GM12878 (cell line): ENCODE data around the gene MAP1S. TPM values are rescaled to one million over a fixed set of nuclear protein-coding genes. Genes with fewer than 3 reads are reported as not detected.

Experiments used
- ATAC-seq: fragments of 200-7000 bp; cut with Tn5 transposase; 3 replicates; pipeline ENCODE4 v1.9.1; 2020; ENCODE audit warnings: mild to moderate bottlenecking, moderate library complexity
- BruUV-seq: library from RNA; stranded (reverse); fragments of 400-500 nt; replicated peaks from 2 replicates; lab custom pipeline; 2021; lab: Mats Ljungman, UMichigan
- CTCF ChIA-PET: fragments of 300-600 bp; sonication (Branson Sonifier 250); formaldehyde crosslinking; extraction: SDS; loops from one replicate; lab custom pipeline; 2021; ENCODE audit warnings: inconsistent platforms; lab: Yijun Ruan, JAX
- POLR2A ChIA-PET: fragments of 350-600 bp; formaldehyde crosslinking; extraction: SDS; loops from one replicate; lab custom pipeline; 2021; ENCODE audit warnings: inconsistent platforms; lab: Charles Lee
- RAD21 ChIA-PET: fragments of 300-600 bp; sonication (Branson Sonifier 250); formaldehyde crosslinking; loops from one replicate; lab custom pipeline; 2023; ENCODE audit warnings: antibody characterized with exemption; ENCODE audit not compliant: unreplicated experiment; lab: Charles Lee
- SMC1A ChIA-PET: fragments of 300-600 bp; sonication (Branson Sonifier 250); formaldehyde crosslinking; loops from one replicate; lab custom pipeline; 2023; ENCODE audit not compliant: unreplicated experiment, uncharacterized antibody; lab: Charles Lee
- DNase-seq: peaks from one replicate; pipeline ENCODE4 v3.0.0-alpha.2; 2011; ENCODE audit warnings: low read depth, low spot score
- FAIRE-seq: peaks from 3 replicates; lab custom pipeline; 2011; peaks lifted over from hg19 to GRCh38; lab: Jason Lieb, UNC
- H2AFZ ChIP-seq: 2 replicates; pipeline ENCODE4 v1.6.0; 2011; ENCODE audit warnings: low read depth, low read length, control low read depth; ENCODE audit not compliant: control insufficient read depth
- H3K27ac ChIP-seq: 2 replicates; pipeline ENCODE4 v1.5.1; 2011; ENCODE audit warnings: control low read depth; ENCODE audit not compliant: control insufficient read depth, insufficient read depth
- H3K27me3 ChIP-seq, 2 experiments: replicated peaks in 1 of 2; 2 replicates each; pipeline versions ENCODE4 v1.6.0 to v1.6.1; 2011; ENCODE audit warnings: low read length in 1 of 2; ENCODE audit not compliant: control insufficient read depth in 2 of 2, insufficient read depth in 2 of 2
- H3K36me3 ChIP-seq, 2 experiments: 2 replicates each; pipeline ENCODE4 v1.5.1; 2011; ENCODE audit warnings: low read length in 1 of 2; ENCODE audit not compliant: control insufficient read depth in 2 of 2, insufficient read depth in 2 of 2
- H3K4me1 ChIP-seq: 2 replicates; pipeline ENCODE4 v1.6.1; 2011; ENCODE audit warnings: mild to moderate bottlenecking, low read length, moderate library complexity, mixed read lengths; ENCODE audit not compliant: control insufficient read depth, insufficient read depth
- H3K4me2 ChIP-seq: 2 replicates; pipeline ENCODE4 v1.6.0; 2011; ENCODE audit warnings: control low read depth; ENCODE audit not compliant: control insufficient read depth, insufficient read depth
- H3K4me3 ChIP-seq: fragments of 200-600 bp; sonication (generic); 2 replicates; pipeline ENCODE4 v1.5.1; 2016
- H3K79me2 ChIP-seq: 2 replicates; pipeline ENCODE4 v1.6.0; 2011; ENCODE audit warnings: low read length; ENCODE audit not compliant: control insufficient read depth, insufficient read depth
- H3K9ac ChIP-seq: 2 replicates; pipeline ENCODE4 v1.8.0; 2011; ENCODE audit warnings: low read length, control low read depth, mixed read lengths; ENCODE audit not compliant: control insufficient read depth, insufficient read depth
- H3K9me3 ChIP-seq: replicated peaks from 3 replicates; pipeline ENCODE4 v1.5.1; 2011; ENCODE audit warnings: mild to moderate bottlenecking, low read length; ENCODE audit not compliant: control insufficient read depth, insufficient read depth
- H4K20me1 ChIP-seq: 2 replicates; pipeline ENCODE4 v1.6.0; 2011; ENCODE audit not compliant: control insufficient read depth, insufficient read depth
- ATF3 ChIP-seq: IDR thresholded peaks from 2 replicates; pipeline ENCODE4 v1.6.1; 2011; ENCODE audit warnings: low read depth, mild to moderate bottlenecking, low read length, moderate library complexity, borderline replicate concordance; ENCODE audit errors: extremely low read depth
- EP300 ChIP-seq, 2 experiments: fragments of 150-350 bp in 1 of 2; IDR thresholded peaks; 2 replicates each; pipeline ENCODE4 v1.6.1; 2011 to 2012; ENCODE audit warnings: low read depth in 2 of 2, low read length in 2 of 2, borderline replicate concordance in 1 of 2, improper control_type of control experiment in 1 of 2, inconsistent platforms in 1 of 2; ENCODE audit not compliant: control insufficient read depth in 1 of 2
- HDGF ChIP-seq: fragments of 450-650 bp; IDR thresholded peaks from 2 replicates; pipeline ENCODE4 v1.6.1; 2016; ENCODE audit warnings: antibody characterized with exemption
- JUNB ChIP-seq: IDR thresholded peaks from 2 replicates; pipeline ENCODE4 v1.6.1; 2016; ENCODE audit warnings: antibody characterized with exemption, mild to moderate bottlenecking
- KLF5 ChIP-seq: fragments of 450-650 bp; IDR thresholded peaks from 2 replicates; pipeline ENCODE4 v1.6.1; 2014; ENCODE audit warnings: mild to moderate bottlenecking; ENCODE audit not compliant: partially characterized antibody
- POU2F2 ChIP-seq: IDR thresholded peaks from 3 replicates; pipeline ENCODE4 v1.6.1; 2011; ENCODE audit warnings: low read depth, mild to moderate bottlenecking, low read length, borderline replicate concordance
- SKIL ChIP-seq: fragments of 450-650 bp; IDR thresholded peaks from 2 replicates; pipeline ENCODE4 v1.6.1; 2017; ENCODE audit warnings: mild to moderate bottlenecking, low read depth, inconsistent platforms; ENCODE audit not compliant: poor library complexity, severe bottlenecking
- SREBF2 ChIP-seq: IDR thresholded peaks from 2 replicates; pipeline ENCODE4 v1.6.1; 2012; ENCODE audit warnings: mild to moderate bottlenecking, low read length
- STAT3 ChIP-seq: IDR thresholded peaks from 2 replicates; pipeline ENCODE4 v1.6.1; 2011; ENCODE audit warnings: low read depth, low read length, improper control_type of control experiment
- SUPT20H ChIP-seq: IDR thresholded peaks from 2 replicates; pipeline ENCODE4 v1.6.1; 2011; ENCODE audit warnings: low read depth, mild to moderate bottlenecking, low read length, moderate library complexity, borderline replicate concordance; ENCODE audit not compliant: control insufficient read depth
- TCF3 ChIP-seq: IDR thresholded peaks from 2 replicates; pipeline ENCODE4 v1.6.1; 2012; ENCODE audit warnings: low read depth, mild to moderate bottlenecking, low read length, borderline replicate concordance; ENCODE audit not compliant: insufficient read depth
- ZNF592 ChIP-seq: fragments of 450-650 bp; IDR thresholded peaks from 2 replicates; pipeline ENCODE4 v1.6.1; 2017; ENCODE audit warnings: mild to moderate bottlenecking, moderate library complexity
- ZSCAN29 ChIP-seq: fragments of 450-650 bp; IDR thresholded peaks from 2 replicates; pipeline ENCODE4 v1.6.1; 2017; ENCODE audit warnings: mild to moderate bottlenecking, moderate library complexity
- WGBS: methylation state at CpG from one replicate; pipeline ENCODE4 v1.1.6; 2016; ENCODE audit warnings: low lambda C conversion rate; ENCODE audit not compliant: insufficient replicate concordance, insufficient coverage; ENCODE audit errors: missing lambda C conversion rate; 5-methylcytosine and 5-hydroxymethylcytosine counted together
- in situ Hi-C: fragments of 300-500 bp; cut with MboI; formaldehyde crosslinking; loops from 9 replicates; pipeline ENCODE4 v1.14.3; 2018; ENCODE audit warnings: mixed read lengths
- intact Hi-C: fragments of 100-400 bp; cut with micrococcal nuclease; formaldehyde crosslinking; loops from one replicate; pipeline ENCODE4 v1.14.2; 2022; ENCODE audit not compliant: unreplicated experiment
- polyA plus RNA-seq, 11 experiments: library from polyadenylated mRNA; depleted of rRNA in 4 of 11; unstranded in 6 of 11; stranded (reverse) in 5 of 11; fragments of >200 nt; fragmentation: Nextera tagmentation in 4 of 11; fragmentation: Illumina TruSeq in 1 of 11; extraction: Ambion mirVana in 4 of 11; extraction: Trizol in 1 of 11; gene quantifications; 1 replicate in 1 of 11; 2 replicates in 10 of 11; pipeline versions ENCODE4 v1.2.1 to v1.2.3, GENCODE V29; 2011 to 2016; ENCODE audit warnings: inconsistent platforms in 2 of 11, missing spikeins in 2 of 11, low read depth in 1 of 11
- total RNA-seq, 4 experiments: library from RNA; depleted of rRNA in 3 of 4; stranded (reverse); fragments of >200 nt in 3 of 4; fragmentation: Illumina TruSeq in 1 of 4; extraction: Trizol in 1 of 4; gene quantifications; 2 replicates each; pipeline versions ENCODE4 v1.2.1 to v1.2.3, GENCODE V29; 2013 to 2021

MAP1S gene
- total and polyA plus RNA-seq, 10 of the 15 experiments (the other 5 are each of a cell fraction or from before 2014, with no cell fraction given): 2.1 to 63.9 (median 15.0) TPM

GRCh38 chr19:17692566-17692965 is 26.7 kb upstream of the MAP1S start:
- no peaks in the 10 kb centered on the region for H4K20me1 ChIP-seq
- 39% methylated on average over 4 of the region's 4 CpGs for WGBS
- ATAC-seq (no peak), FAIRE-seq (no peak), DNase-seq (no peak)
- no peaks in the 10 kb centered on the region for H3K36me3 ChIP-seq
- no peak overlapping the region for H2AFZ ChIP-seq
- no TSS peak for BruUV-seq
- H3K9me3 ChIP-seq: no peaks in the 10 kb centered on the region
- in situ Hi-C loops: no loop called here
- H3K27me3 ChIP-seq: peaks cover under 1 to 1% of the 10 kb centered on the region in 2 experiments; a peak in 3 of 4 replicates
- intact Hi-C loops: no loop called here
- ChIA-PET POLR2A (interaction anchor here (0.6 kb wide), 1 partner anchor 95 kb away, joined by 6 read pairs; no protein-coding TSS in a partner anchor), RAD21 (interaction anchor here (1.3 kb wide), 1 partner anchor 15 kb away, joined by 3 read pairs; no protein-coding TSS in a partner anchor), CTCF (interaction anchor here (0.6 to 1.2 kb wide), 3 partner anchors 74 to 107 kb away, joined by 3 to 4 read pairs (median 4); no protein-coding TSS in a partner anchor), SMC1A (interaction anchor here (1.1 to 1.9 kb wide), 2 partner anchors 11 to 98 kb away, joined by 3 to 5 read pairs; no protein-coding TSS in a partner anchor)
- no peaks in the 10 kb centered on the region for H3K4me1 ChIP-seq
- no peak overlapping the region for H3K4me3 ChIP-seq
- H3K4me2 ChIP-seq: no peak overlapping the region
- H3K9ac ChIP-seq: no peak overlapping the region
- no peak overlapping the region for H3K27ac ChIP-seq
- no peaks in the 10 kb centered on the region for H3K79me2 ChIP-seq
- TF ChIP-seq SREBF2: no peak
- no peak for TF ChIP-seq ZNF592
- no peak for TF ChIP-seq TCF3
- no peak for TF ChIP-seq HDGF
- no peak for TF ChIP-seq ATF3
- no peak for TF ChIP-seq EP300 (IDR thresholded peaks at IDR 0.05; ENCODE audit: borderline replicate concordance in 1 of 2, control insufficient read depth in 1 of 2, low read depth in 2 of 2, low read length in 2 of 2)
- TF ChIP-seq JUNB: no peak
- TF ChIP-seq SUPT20H: no peak
- TF ChIP-seq STAT3: no peak
- TF ChIP-seq POU2F2: no peak
- TF ChIP-seq SKIL: no peak
- TF ChIP-seq KLF5: no peak
- no peak for TF ChIP-seq ZSCAN29
